IMR-90 (cell line): ENCODE data around the gene HDGFL3. TPM values are rescaled to one million over a fixed set of nuclear protein-coding genes. Genes with fewer than 3 reads are reported as not detected.

Experiments
- ATAC-seq: fragments of 200-7000 bp; cut with Tn5 transposase; 2 replicates; pipeline ENCODE4 v1.9.1; 2020; ENCODE audit warnings: low read depth, mild to moderate bottlenecking, moderate library complexity
- BruUV-seq: library from RNA; stranded (reverse); fragments of 400-500 nt; replicated peaks from 2 replicates; lab custom pipeline; 2021; lab: Mats Ljungman, UMichigan
- CTCF ChIA-PET: fragments of 300-600 bp; formaldehyde crosslinking; extraction: SDS; loops from one replicate; lab custom pipeline; 2021; ENCODE audit warnings: antibody characterized with exemption; lab: Yijun Ruan, JAX
- POLR2A ChIA-PET: fragments of 300-600 bp; sonication (Branson Sonifier 250); formaldehyde crosslinking; loops from one replicate; lab custom pipeline; 2022; ENCODE audit warnings: antibody characterized with exemption; ENCODE audit not compliant: unreplicated experiment; lab: Charles Lee
- DNase-seq: peaks from one replicate; pipeline ENCODE4 v3.0.0; 2013
- H2AFZ ChIP-seq: replicated peaks from 2 replicates; pipeline ENCODE3; 2013; ENCODE audit warnings: low read length, mild to moderate bottlenecking; ENCODE audit not compliant: poor library complexity
- H2AK5ac ChIP-seq: 2 replicates; pipeline ENCODE4 v1.6.1; 2013; ENCODE audit warnings: low read depth, low read length, inconsistent platforms
- H2AK9ac ChIP-seq: replicated peaks from 2 replicates; pipeline ENCODE3; 2013; ENCODE audit warnings: mild to moderate bottlenecking, low read depth, low read length, moderate library complexity; ENCODE audit not compliant: poor library complexity
- H2BK120ac ChIP-seq: 2 replicates; pipeline ENCODE4 v1.6.1; 2013; ENCODE audit warnings: low read depth, low read length, inconsistent platforms
- H2BK15ac ChIP-seq: 3 replicates; pipeline ENCODE4 v1.6.1; 2013; ENCODE audit warnings: low read depth, low read length, inconsistent platforms
- H2BK20ac ChIP-seq: 2 replicates; pipeline ENCODE4 v1.6.1; 2013; ENCODE audit warnings: low read depth, mild to moderate bottlenecking, inconsistent platforms, low read length, moderate library complexity
- H2BK5ac ChIP-seq: 2 replicates; pipeline ENCODE4 v1.6.1; 2013; ENCODE audit warnings: mild to moderate bottlenecking, low read depth, low read length, inconsistent platforms; ENCODE audit not compliant: poor library complexity, severe bottlenecking
- H3K14ac ChIP-seq: replicated peaks from 2 replicates; pipeline ENCODE4 v1.6.1; 2013; ENCODE audit warnings: low read depth, low read length, inconsistent platforms
- H3K18ac ChIP-seq: 2 replicates; pipeline ENCODE4 v1.6.1; 2013; ENCODE audit warnings: low read depth, low read length, control low read depth
- H3K23ac ChIP-seq: 2 replicates; pipeline ENCODE4 v1.6.1; 2013; ENCODE audit warnings: low read depth, low read length, inconsistent platforms
- H3K27ac ChIP-seq: 2 replicates; pipeline ENCODE4 v1.5.1; 2013; ENCODE audit warnings: mild to moderate bottlenecking, control low read depth, low read length; ENCODE audit not compliant: insufficient read depth
- H3K27me3 ChIP-seq: 2 replicates; pipeline ENCODE4 v1.6.1; 2013; ENCODE audit warnings: low read length; ENCODE audit not compliant: control insufficient read depth, insufficient read depth
- H3K36me3 ChIP-seq: 2 replicates; pipeline ENCODE4 v1.6.1; 2013; ENCODE audit warnings: low read length, mixed read lengths; ENCODE audit not compliant: control insufficient read depth, insufficient read depth
- H3K4ac ChIP-seq: 2 replicates; pipeline ENCODE4 v1.6.1; 2013; ENCODE audit warnings: low read depth, low read length, inconsistent platforms
- H3K4me1 ChIP-seq: 2 replicates; pipeline ENCODE4 v1.6.1; 2013; ENCODE audit warnings: low read length, mixed read lengths; ENCODE audit not compliant: control insufficient read depth, insufficient read depth
- H3K4me2 ChIP-seq: 2 replicates; pipeline ENCODE4 v1.6.1; 2013; ENCODE audit warnings: low read depth, mild to moderate bottlenecking, control low read depth, low read length, moderate library complexity
- H3K4me3 ChIP-seq: 2 replicates; pipeline ENCODE4 v1.5.1; 2013; ENCODE audit warnings: low read depth, mild to moderate bottlenecking, control low read depth, low read length, moderate library complexity; ENCODE audit not compliant: insufficient read depth
- H3K56ac ChIP-seq: 2 replicates; pipeline ENCODE4 v1.6.1; 2013; ENCODE audit warnings: low read length, inconsistent platforms; ENCODE audit not compliant: insufficient read depth; ENCODE audit errors: extremely low read depth
- H3K79me1 ChIP-seq, 2 experiments: 2 replicates each; pipeline ENCODE4 v1.6.1; 2013; ENCODE audit warnings: low read length in 2 of 2, inconsistent platforms in 1 of 2, low read depth in 1 of 2
- H3K9ac ChIP-seq: 2 replicates; pipeline ENCODE4 v1.6.1; 2013; ENCODE audit warnings: low read depth, low read length, control low read depth
- H3K9me1 ChIP-seq: 2 replicates; pipeline ENCODE4 v1.6.1; 2013; ENCODE audit warnings: low read length, inconsistent platforms; ENCODE audit not compliant: insufficient read depth
- H3K9me3 ChIP-seq: 2 replicates; pipeline ENCODE4 v1.6.1; 2013; ENCODE audit warnings: low read length; ENCODE audit not compliant: control insufficient read depth, insufficient read depth
- H4K20me1 ChIP-seq: 2 replicates; pipeline ENCODE4 v1.6.1; 2013; ENCODE audit warnings: low read length, inconsistent platforms; ENCODE audit not compliant: insufficient read depth
- H4K5ac ChIP-seq: 2 replicates; pipeline ENCODE4 v1.6.1; 2013; ENCODE audit warnings: mild to moderate bottlenecking, low read depth, low read length, control low read depth
- H4K8ac ChIP-seq, 2 experiments: 2 replicates each; pipeline ENCODE4 v1.6.1; 2013; ENCODE audit warnings: low read depth in 2 of 2, low read length in 2 of 2, control low read depth in 1 of 2, inconsistent platforms in 1 of 2
- H4K91ac ChIP-seq: 2 replicates; pipeline ENCODE4 v1.6.1; 2013; ENCODE audit warnings: low read depth, low read length, inconsistent platforms; ENCODE audit not compliant: insufficient read depth
- BHLHE40 ChIP-seq: fragments of 150-350 bp; IDR thresholded peaks from 2 replicates; pipeline ENCODE4 v1.6.1; 2016; ENCODE audit warnings: mild to moderate bottlenecking, low read depth, low read length
- CEBPB ChIP-seq: IDR thresholded peaks from 2 replicates; pipeline ENCODE4 v1.6.1; 2012; ENCODE audit warnings: low read depth, low read length, improper control_type of control experiment
- CHD1 ChIP-seq: IDR thresholded peaks from 2 replicates; pipeline ENCODE4 v1.6.1; 2012; ENCODE audit warnings: low read depth, low read length, improper control_type of control experiment
- FOS ChIP-seq: fragments of 150-350 bp; IDR thresholded peaks from 2 replicates; pipeline ENCODE4 v1.6.1; 2016; ENCODE audit warnings: low read depth, low read length
- MAFK ChIP-seq: IDR thresholded peaks from 2 replicates; pipeline ENCODE4 v1.6.1; 2012; ENCODE audit warnings: low read depth, low read length, improper control_type of control experiment
- MAZ ChIP-seq: IDR thresholded peaks from 2 replicates; pipeline ENCODE4 v1.6.1; 2012; ENCODE audit warnings: low read depth, mild to moderate bottlenecking, low read length, improper control_type of control experiment, moderate library complexity, borderline replicate concordance
- MXI1 ChIP-seq: IDR thresholded peaks from 2 replicates; pipeline ENCODE4 v1.6.1; 2012; ENCODE audit warnings: low read depth, mild to moderate bottlenecking, low read length, moderate library complexity, borderline replicate concordance
- NFE2L2 ChIP-seq: fragments of 150-350 bp; IDR thresholded peaks from 2 replicates; pipeline ENCODE4 v1.6.1; 2016; ENCODE audit warnings: low read depth, mild to moderate bottlenecking, low read length
- POLR2A ChIP-seq: IDR thresholded peaks from 2 replicates; pipeline ENCODE4 v1.6.1; 2012; ENCODE audit warnings: mild to moderate bottlenecking, low read depth, low read length
- RAD21 ChIP-seq: IDR thresholded peaks from 2 replicates; pipeline ENCODE4 v1.6.1; 2012; ENCODE audit warnings: low read length, improper control_type of control experiment
- RCOR1 ChIP-seq: IDR thresholded peaks from 2 replicates; pipeline ENCODE4 v1.6.1; 2012; ENCODE audit warnings: mild to moderate bottlenecking, low read length, improper control_type of control experiment; ENCODE audit not compliant: insufficient replicate concordance
- RFX5 ChIP-seq: IDR thresholded peaks from 2 replicates; pipeline ENCODE4 v1.8.0; 2012; ENCODE audit warnings: low read depth, mild to moderate bottlenecking, low read length, moderate library complexity
- SMC3 ChIP-seq: fragments of 150-350 bp; IDR thresholded peaks from 2 replicates; pipeline ENCODE4 v1.6.1; 2016; ENCODE audit warnings: low read depth, mild to moderate bottlenecking, antibody characterized with exemption, low read length, moderate library complexity
- WGBS, 2 experiments: methylation state at CpG; one replicate each; pipeline versions ENCODE4 v1.1.5 to v1.1.7; 2013; ENCODE audit warnings: missing lambda C conversion rate in 2 of 2; ENCODE audit not compliant: insufficient read length in 1 of 2; ENCODE audit errors: extremely low coverage in 2 of 2; 5-methylcytosine and 5-hydroxymethylcytosine counted together
- dilution Hi-C: fragments of 300-500 bp; cut with HindIII; formaldehyde crosslinking; loops from one replicate; pipeline ENCODE4 v1.14.3; 2018; ENCODE audit warnings: low sequenced_read_pairs; ENCODE audit not compliant: unreplicated experiment
- in situ Hi-C: fragments of 300-500 bp; cut with MboI; formaldehyde crosslinking; loops from 3 replicates; pipeline ENCODE4 v1.14.3; 2019; ENCODE audit warnings: low sequenced_read_pairs, inconsistent platforms, mixed read lengths
- intact Hi-C: fragments of 100-400 bp; cut with micrococcal nuclease; formaldehyde crosslinking; loops from 2 replicates; pipeline ENCODE4 v1.10.0; 2022
- polyA plus RNA-seq, 3 experiments: library from polyadenylated mRNA; depleted of rRNA; stranded (reverse); fragments of >200 nt; gene quantifications; 2 replicates each; pipeline ENCODE4 v1.2.3, GENCODE V29; 2012; ENCODE audit warnings: low replicate concordance in 1 of 3
- total RNA-seq: library from RNA; depleted of rRNA; stranded (reverse); fragments of >200 nt; gene quantifications from 2 replicates; pipeline ENCODE4 v1.2.3, GENCODE V29; 2012
- TF ChIP-seq, protein P1 (sequence below): fragments of 150-350 bp; IDR thresholded peaks from 2 replicates; pipeline ENCODE4 v1.6.1; 2017; ENCODE audit warnings: mild to moderate bottlenecking, antibody characterized with exemption, low read length, low read depth
- TF ChIP-seq, protein P2 (sequence below): fragments of 150-350 bp; IDR thresholded peaks from 2 replicates; pipeline ENCODE4 v1.6.1; 2016; ENCODE audit warnings: low read depth, mild to moderate bottlenecking, low read length, moderate library complexity, borderline replicate concordance
- TF ChIP-seq, protein P3 (sequence below): conservative IDR thresholded peaks from 2 replicates; pipeline ENCODE4 v1.5.1; 2012; ENCODE audit warnings: mild to moderate bottlenecking, low read depth, low read length, improper control_type of control experiment

The HDGFL3 gene
- total and polyA plus RNA-seq, 2 of the 4 experiments (the other 2 are of a cell fraction): 9.5 to 18.1 TPM

DNA sequence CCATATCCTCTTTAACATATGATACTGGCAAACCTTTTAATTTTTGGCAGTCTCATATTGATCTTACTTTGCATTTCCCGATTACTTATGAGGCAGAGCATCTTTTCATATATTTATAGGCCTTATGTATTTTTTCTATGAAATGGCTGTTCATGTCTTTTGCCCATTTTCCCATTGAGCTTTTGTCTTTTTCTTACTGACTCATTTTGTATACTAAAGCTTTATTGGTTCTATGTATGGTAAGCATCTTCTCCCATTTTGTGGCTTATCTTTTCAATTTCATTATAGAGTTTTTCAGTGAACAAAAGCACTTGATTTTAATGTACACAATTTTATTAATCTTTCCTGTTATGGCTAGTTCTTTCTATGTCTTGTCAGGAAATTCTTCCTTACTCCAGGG is 17.2 kb downstream of the HDGFL3 start:
- Histone ChIP-seq H2BK5ac (no peak overlapping the region), H2AK5ac (no peak overlapping the region), H4K8ac (no peak overlapping the region), H3K4me3 (no peak overlapping the region), H4K5ac (no peak overlapping the region), H3K18ac (no peak overlapping the region), H2AK9ac (no peak overlapping the region), H2AFZ (no peak overlapping the region), H2BK15ac (no peak overlapping the region), H2BK20ac (no peak overlapping the region), H3K9ac (no peak overlapping the region), H3K4ac (no peak overlapping the region), H4K91ac (no peak overlapping the region), H3K9me3 (no peaks in the 10 kb centered on the region), H3K56ac (no peak overlapping the region), H3K27ac (no peak overlapping the region), H3K79me1 (peaks cover 23 to 39% of the 10 kb centered on the region in 2 experiments), H3K9me1 (peaks cover 4% of the 10 kb centered on the region; the same call in 1 of the 2 replicates), H3K27me3 (no peaks in the 10 kb centered on the region), H4K20me1 (peaks cover 4% of the 10 kb centered on the region; the same call in 1 of the 2 replicates), H3K36me3 (no peaks in the 10 kb centered on the region), H3K14ac (no peak overlapping the region), H3K4me1 (no peaks in the 10 kb centered on the region), H3K4me2 (no peak overlapping the region), H3K23ac (no peak overlapping the region), H2BK120ac (no peak overlapping the region)
- intact Hi-C loops: no loop called here
- ChIA-PET CTCF (no interaction called here), POLR2A (no interaction called here)
- in situ Hi-C loops: no loop called here
- DNase-seq (no peak), ATAC-seq (no peak)
- BruUV-seq: no TSS peak
- dilution Hi-C loops: no loop called here
- TF ChIP-seq CEBPB (no peak), BHLHE40 (no peak), MXI1 (no peak), CHD1 (no peak), MAFK (no peak), NFE2L2 (no peak), SMC3 (no peak), RCOR1 (no peak), RAD21 (no peak), MAZ (no peak), POLR2A (no peak), RFX5 (no peak), FOS (no peak)
- TF ChIP-seq, protein P1, sequence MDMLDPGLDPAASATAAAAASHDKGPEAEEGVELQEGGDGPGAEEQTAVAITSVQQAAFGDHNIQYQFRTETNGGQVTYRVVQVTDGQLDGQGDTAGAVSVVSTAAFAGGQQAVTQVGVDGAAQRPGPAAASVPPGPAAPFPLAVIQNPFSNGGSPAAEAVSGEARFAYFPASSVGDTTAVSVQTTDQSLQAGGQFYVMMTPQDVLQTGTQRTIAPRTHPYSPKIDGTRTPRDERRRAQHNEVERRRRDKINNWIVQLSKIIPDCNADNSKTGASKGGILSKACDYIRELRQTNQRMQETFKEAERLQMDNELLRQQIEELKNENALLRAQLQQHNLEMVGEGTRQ: no peak
- TF ChIP-seq, protein P2, sequence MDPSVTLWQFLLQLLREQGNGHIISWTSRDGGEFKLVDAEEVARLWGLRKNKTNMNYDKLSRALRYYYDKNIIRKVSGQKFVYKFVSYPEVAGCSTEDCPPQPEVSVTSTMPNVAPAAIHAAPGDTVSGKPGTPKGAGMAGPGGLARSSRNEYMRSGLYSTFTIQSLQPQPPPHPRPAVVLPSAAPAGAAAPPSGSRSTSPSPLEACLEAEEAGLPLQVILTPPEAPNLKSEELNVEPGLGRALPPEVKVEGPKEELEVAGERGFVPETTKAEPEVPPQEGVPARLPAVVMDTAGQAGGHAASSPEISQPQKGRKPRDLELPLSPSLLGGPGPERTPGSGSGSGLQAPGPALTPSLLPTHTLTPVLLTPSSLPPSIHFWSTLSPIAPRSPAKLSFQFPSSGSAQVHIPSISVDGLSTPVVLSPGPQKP: no peak
- TF ChIP-seq, protein P3, sequence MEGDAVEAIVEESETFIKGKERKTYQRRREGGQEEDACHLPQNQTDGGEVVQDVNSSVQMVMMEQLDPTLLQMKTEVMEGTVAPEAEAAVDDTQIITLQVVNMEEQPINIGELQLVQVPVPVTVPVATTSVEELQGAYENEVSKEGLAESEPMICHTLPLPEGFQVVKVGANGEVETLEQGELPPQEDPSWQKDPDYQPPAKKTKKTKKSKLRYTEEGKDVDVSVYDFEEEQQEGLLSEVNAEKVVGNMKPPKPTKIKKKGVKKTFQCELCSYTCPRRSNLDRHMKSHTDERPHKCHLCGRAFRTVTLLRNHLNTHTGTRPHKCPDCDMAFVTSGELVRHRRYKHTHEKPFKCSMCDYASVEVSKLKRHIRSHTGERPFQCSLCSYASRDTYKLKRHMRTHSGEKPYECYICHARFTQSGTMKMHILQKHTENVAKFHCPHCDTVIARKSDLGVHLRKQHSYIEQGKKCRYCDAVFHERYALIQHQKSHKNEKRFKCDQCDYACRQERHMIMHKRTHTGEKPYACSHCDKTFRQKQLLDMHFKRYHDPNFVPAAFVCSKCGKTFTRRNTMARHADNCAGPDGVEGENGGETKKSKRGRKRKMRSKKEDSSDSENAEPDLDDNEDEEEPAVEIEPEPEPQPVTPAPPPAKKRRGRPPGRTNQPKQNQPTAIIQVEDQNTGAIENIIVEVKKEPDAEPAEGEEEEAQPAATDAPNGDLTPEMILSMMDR: no peak
- WGBS, 2 experiments: no CpG with 5 or more reads among the region's 1 CpG
